Nucleus accumbens (tissue), 56 donors: Measurements from ENCODE around the gene CELA2B.
"Not testable (repeated sequence)": the region's sequence is repeated elsewhere in the genome, so short reads cannot be mapped to it uniquely, and the experiment has no call there.

Source experiments
- DNase-seq, 56 donors: peaks; one replicate each; lab custom pipeline; 2025; lab: John Stamatoyannopoulos, UW

Gene CELA2B

GRCh38 chr1:15475752-15476314 lies at the start of gene CELA2B:
Gene CELA2B (plus strand): TSS chr1:15476104. CDS start chr1:15476126, 22 bp downstream.
- no peak for DNase-seq

- peak in 1 of 56 donors; percentile 15 for DNase-seq
Observed at GRCh38 chr1:15426492-15427279, 49.2 kb upstream of the CELA2B start.

- no peak for DNase-seq
Observed at GRCh38 chr1:15427280-15427666, 48.6 kb upstream of the CELA2B start.

GRCh38 chr1:15428252-15428651 lies 47.7 kb upstream of the CELA2B start:
- not testable (repeated sequence) for DNase-seq

- no peak for DNase-seq
Observed at GRCh38 chr1:15428815-15429435, 47.0 kb upstream of the CELA2B start.

GRCh38 chr1:15429701-15430149 lies 46.2 kb upstream of the CELA2B start:
- no peak for DNase-seq

GRCh38 chr1:15430787-15431570 lies 44.9 kb upstream of the CELA2B start:
- DNase-seq: peak in 48 of 56 donors; percentile 11 to 83 (median 54)

GRCh38 chr1:15431571-15431948 lies 44.3 kb upstream of the CELA2B start:
- DNase-seq: no peak

- no peak for DNase-seq
Observed at GRCh38 chr1:15432324-15432723, 43.6 kb upstream of the CELA2B start.

GRCh38 chr1:15433471-15433870 lies 42.4 kb upstream of the CELA2B start:
- no peak for DNase-seq

- not testable (repeated sequence) for DNase-seq
Observed at GRCh38 chr1:15434739-15435138, 41.2 kb upstream of the CELA2B start.

- no peak for DNase-seq
Observed at GRCh38 chr1:15435239-15436077, 40.4 kb upstream of the CELA2B start.

- DNase-seq: no peak
Observed at GRCh38 chr1:15436881-15437442, 38.9 kb upstream of the CELA2B start.

GRCh38 chr1:15439325-15439724 lies 36.6 kb upstream of the CELA2B start:
- DNase-seq: no peak

- no peak for DNase-seq
Observed at GRCh38 chr1:15440357-15440756, 35.5 kb upstream of the CELA2B start.

- DNase-seq: no peak
Observed at GRCh38 chr1:15441247-15441646, 34.7 kb upstream of the CELA2B start.

GRCh38 chr1:15442119-15442518 lies 33.8 kb upstream of the CELA2B start:
- DNase-seq: no peak

- DNase-seq: no peak
Observed at GRCh38 chr1:15442759-15443158, 33.1 kb upstream of the CELA2B start.

GRCh38 chr1:15443281-15443680 lies 32.6 kb upstream of the CELA2B start:
- DNase-seq: no peak
